ENCODE results near the gene IL36G. TPM values are rescaled to one million over a fixed set of nuclear protein-coding genes. Genes with fewer than 3 reads are reported as not detected.
A peak's percentile ranks its signal among the peaks of the same experiment; 100 is the strongest.

IL36G gene
- total RNA-seq, 2 experiments from 2014 or later: not detected

DNA sequence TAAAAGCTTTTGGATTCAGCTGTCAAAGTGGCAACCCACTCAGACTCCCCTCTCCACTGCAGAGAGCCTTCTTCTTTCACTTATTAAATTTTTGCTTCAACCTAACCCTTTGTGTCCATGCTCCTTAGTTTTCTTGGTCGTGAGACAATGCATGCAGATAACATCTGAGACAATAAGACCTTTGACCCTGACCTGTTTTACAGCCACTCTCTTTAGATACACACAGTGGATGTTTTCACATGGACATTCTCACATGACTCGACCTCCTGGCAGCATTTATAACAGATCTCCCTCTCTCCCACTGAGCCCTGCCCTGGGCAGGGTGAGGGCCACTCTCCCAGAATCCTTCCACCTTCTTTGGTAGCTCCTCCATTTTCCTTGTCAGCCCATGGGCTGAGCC lies 30.4 kb upstream of the IL36G start:
- Mint-ChIP-seq H3K9me3 (peaks cover 7% of the 10 kb centered on the region), H3K36me3 (no peaks in the 10 kb centered on the region), H3K27me3 (peaks cover 16% of the 10 kb centered on the region), H3K4me1 (ENCODE audit: low read depth) (no peaks in the 10 kb centered on the region), H3K4me3 (no peak overlapping the region), H3K27ac (no peak overlapping the region)
- intact Hi-C loops (cut with micrococcal nuclease): no loop called here
- POLR2A ChIA-PET: no interaction called here
- no peak for DNase-seq
- CTCF ChIA-PET: interaction anchor here (0.9 to 8.9 kb wide), 6 partner anchors 12 to 347 kb away, joined by 3 to 178 read pairs (median 4); no protein-coding TSS in a partner anchor

- Mint-ChIP-seq H3K27ac (no peak overlapping the region), H3K36me3 (no peaks in the 10 kb centered on the region), H3K4me3 (no peak overlapping the region), H3K27me3 (peaks cover 16% of the 10 kb centered on the region), H3K4me1 (ENCODE audit: low read depth) (no peaks in the 10 kb centered on the region), H3K9me3 (peaks cover 7% of the 10 kb centered on the region)
- intact Hi-C loops (cut with micrococcal nuclease): no loop called here
- ChIA-PET CTCF (no interaction called here), POLR2A (no interaction called here)
- no peak for DNase-seq
Observed at GRCh38 chr2:112949456-112949855, 28.4 kb upstream of the IL36G start.

DNA sequence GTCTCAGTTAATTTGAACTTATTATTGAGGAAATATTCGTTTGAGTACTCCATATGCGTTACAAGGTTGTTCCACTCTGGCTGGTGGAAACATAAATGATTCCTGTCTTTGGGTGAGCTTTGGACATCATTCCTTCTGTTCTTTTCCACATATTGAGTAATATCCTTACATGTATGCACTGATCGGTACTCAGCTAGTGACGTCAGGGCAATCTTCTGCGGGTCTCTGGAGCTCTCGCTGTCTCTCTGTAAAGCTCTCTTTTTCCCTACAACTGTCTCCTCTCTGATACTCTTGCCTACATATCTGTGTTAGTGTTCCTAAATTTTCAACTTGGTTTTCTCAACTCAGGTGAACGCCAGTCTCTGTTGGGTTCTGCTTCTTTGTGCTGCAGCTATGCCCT lies 23.4 kb upstream of the IL36G start:
- ChIA-PET POLR2A (no interaction called here), CTCF (interaction anchor here (0.8 to 3.5 kb wide), 5 partner anchors 11 to 205 kb away, joined by 3 to 15 read pairs (median 4); no protein-coding TSS in a partner anchor)

GRCh38 chr2:112957511-112957910 lies 20.3 kb upstream of the IL36G start:
- CTCF ChIA-PET: interaction anchor here (2.3 to 2.9 kb wide), 2 partner anchors 15 to 208 kb away, joined by 15 read pairs; no protein-coding TSS in a partner anchor
- H3K9me3 Mint-ChIP-seq: no peaks in the 10 kb centered on the region

More for the DNA sequence above, 23.4 kb upstream of the IL36G start:
- Mint-ChIP-seq H3K27me3 (peaks cover 13% of the 10 kb centered on the region), H3K4me1 (ENCODE audit: low read depth) (no peaks in the 10 kb centered on the region), H3K36me3 (no peaks in the 10 kb centered on the region), H3K27ac (no peak overlapping the region), H3K4me3 (no peak overlapping the region), H3K9me3 (peaks cover 3% of the 10 kb centered on the region)
- intact Hi-C loops (cut with micrococcal nuclease): no loop called here
- no peak for DNase-seq

DNA sequence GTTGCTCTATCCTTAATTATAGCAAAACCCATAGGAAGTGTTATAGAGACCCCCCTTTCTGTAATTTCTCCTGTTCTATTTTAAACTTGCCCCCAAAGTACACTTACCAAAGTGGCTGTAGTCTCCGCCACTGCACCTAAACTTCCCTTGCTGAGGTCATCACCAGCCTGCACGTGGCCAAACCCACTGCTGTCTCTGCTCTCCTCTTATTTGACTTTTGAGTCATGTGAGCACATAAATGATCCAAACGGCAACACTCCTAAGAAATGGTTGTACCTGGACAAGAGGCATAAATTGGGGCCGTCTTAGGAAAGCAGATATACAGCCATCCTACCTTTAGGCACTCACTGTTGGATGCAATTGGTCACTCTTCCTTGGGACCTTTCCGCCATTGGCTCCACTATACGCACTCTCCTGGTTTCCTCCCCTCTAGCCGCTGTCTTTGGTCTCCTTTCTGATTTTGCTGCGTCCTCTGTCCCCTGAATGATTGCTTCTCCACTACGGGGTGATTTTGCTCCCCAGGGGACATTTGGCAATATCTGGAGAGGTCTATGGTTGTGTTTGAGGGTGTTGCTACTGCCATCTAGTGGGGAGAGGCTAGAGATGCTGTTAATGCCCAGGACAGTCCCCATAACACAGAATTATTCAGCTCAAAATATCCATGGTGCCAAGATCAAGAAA lies 19.2 kb upstream of the IL36G start:
- intact Hi-C loops (cut with micrococcal nuclease): no loop called here
- peak; percentile 37 for DNase-seq
- Mint-ChIP-seq H3K4me1 (ENCODE audit: low read depth) (no peaks in the 10 kb centered on the region), H3K9me3 (no peaks in the 10 kb centered on the region), H3K36me3 (no peaks in the 10 kb centered on the region), H3K4me3 (no peak overlapping the region), H3K27me3 (no peaks in the 10 kb centered on the region), H3K27ac (no peak overlapping the region)
- POLR2A ChIA-PET: no interaction called here
- CTCF ChIA-PET: interaction anchor here (0.6 to 2.9 kb wide), 31 partner anchors 9 to 358 kb away, joined by 3 to 15 read pairs (median 3); partner anchors contain the start of genes IL1A and IL36G

More at GRCh38 chr2:112957511-112957910, 20.3 kb upstream of the IL36G start:
- no peak for DNase-seq
- Mint-ChIP-seq H3K4me3 (no peak overlapping the region), H3K4me1 (ENCODE audit: low read depth) (no peaks in the 10 kb centered on the region), H3K27ac (no peak overlapping the region), H3K27me3 (no peaks in the 10 kb centered on the region), H3K36me3 (no peaks in the 10 kb centered on the region)
- intact Hi-C loops (cut with micrococcal nuclease): no loop called here
- POLR2A ChIA-PET: no interaction called here

DNA sequence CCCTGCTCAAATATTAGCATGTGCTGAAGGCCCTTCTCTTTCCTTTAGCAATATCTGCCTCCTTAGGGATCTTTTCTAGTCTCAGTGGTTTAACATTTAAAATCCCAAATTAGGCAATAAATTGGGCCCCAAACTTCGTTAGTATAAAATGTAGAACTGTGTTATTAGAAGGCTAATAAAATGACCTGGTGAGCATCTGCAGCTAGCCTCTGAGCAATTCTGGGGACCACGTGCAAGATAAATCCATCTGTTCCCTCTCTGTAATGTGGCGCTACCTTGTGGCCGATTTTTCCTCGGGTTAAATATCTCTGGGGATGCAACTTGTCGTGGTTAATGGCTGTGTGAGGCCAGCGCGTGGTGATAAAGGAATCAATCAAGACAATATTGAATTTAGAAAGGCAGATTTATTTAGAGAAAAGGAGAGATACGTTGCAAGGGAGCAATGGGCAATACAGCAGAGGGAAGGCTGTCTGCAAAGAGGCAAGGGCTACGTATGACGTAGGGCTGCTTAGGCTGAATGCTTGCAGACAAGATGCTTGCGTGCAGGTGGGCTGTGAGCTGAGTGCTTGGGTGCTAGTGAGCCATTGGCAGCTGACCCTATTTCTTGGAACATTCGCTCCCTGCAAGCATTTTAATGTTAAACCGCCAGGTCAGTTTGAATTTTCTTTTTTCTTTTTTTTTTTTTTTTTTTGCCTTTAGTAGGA lies 18.5 kb upstream of the IL36G start:
- Mint-ChIP-seq H3K4me1 (ENCODE audit: low read depth) (no peaks in the 10 kb centered on the region), H3K27ac (no peak overlapping the region), H3K4me3 (no peak overlapping the region), H3K9me3 (no peaks in the 10 kb centered on the region), H3K36me3 (no peaks in the 10 kb centered on the region), H3K27me3 (no peaks in the 10 kb centered on the region)
- ChIA-PET POLR2A (no interaction called here), CTCF (interaction anchor here (0.6 to 2.3 kb wide), 31 partner anchors 8 to 359 kb away, joined by 3 to 15 read pairs (median 3); partner anchors contain the start of genes IL1A and IL36G)
- intact Hi-C loops (cut with micrococcal nuclease): no loop called here
- no peak for DNase-seq

- POLR2A ChIA-PET: no interaction called here
- CTCF ChIA-PET: interaction anchor here (0.6 to 2.2 kb wide), 8 partner anchors 15 to 305 kb away, joined by 3 to 17 read pairs (median 4); no protein-coding TSS in a partner anchor
- no peaks in the 10 kb centered on the region for H3K4me1 Mint-ChIP-seq (ENCODE audit: low read depth)
Observed at GRCh38 chr2:112960230-112960825, 17.5 kb upstream of the IL36G start.

GRCh38 chr2:112962308-112963175 lies 15.3 kb upstream of the IL36G start:
- H3K4me1 Mint-ChIP-seq (ENCODE audit: low read depth): no peaks in the 10 kb centered on the region
- ChIA-PET CTCF (interaction anchor here (0.9 to 2.1 kb wide), 4 partner anchors 15 to 213 kb away, joined by 3 to 17 read pairs (median 6); partner anchors contain the start of gene IL36G), POLR2A (interaction anchor here (0.6 kb wide), 1 partner anchor 77 kb away, joined by 3 read pairs; no protein-coding TSS in a partner anchor)
- no peaks in the 10 kb centered on the region for H3K9me3 Mint-ChIP-seq
- no peak for DNase-seq
- intact Hi-C loops (cut with micrococcal nuclease): no loop called here
- H3K27ac Mint-ChIP-seq: no peak overlapping the region
- H3K4me3 Mint-ChIP-seq: no peak overlapping the region
- H3K27me3 Mint-ChIP-seq: no peaks in the 10 kb centered on the region
- no peaks in the 10 kb centered on the region for H3K36me3 Mint-ChIP-seq

More at GRCh38 chr2:112960230-112960825, 17.5 kb upstream of the IL36G start:
- Mint-ChIP-seq H3K4me3 (no peak overlapping the region), H3K27ac (no peak overlapping the region), H3K36me3 (no peaks in the 10 kb centered on the region), H3K9me3 (no peaks in the 10 kb centered on the region), H3K27me3 (no peaks in the 10 kb centered on the region)
- no peak for DNase-seq
- intact Hi-C loops (cut with micrococcal nuclease): no loop called here

- no peaks in the 10 kb centered on the region for H3K36me3 Mint-ChIP-seq
- no peak overlapping the region for H3K27ac Mint-ChIP-seq
- CTCF ChIA-PET: interaction anchor here (1.4 to 1.7 kb wide), 2 partner anchors 8 to 26 kb away, joined by 5 to 6 read pairs; no protein-coding TSS in a partner anchor
- H3K4me1 Mint-ChIP-seq (ENCODE audit: low read depth): peaks cover 6% of the 10 kb centered on the region
- H3K9me3 Mint-ChIP-seq: no peaks in the 10 kb centered on the region
- DNase-seq: no peak
- no peaks in the 10 kb centered on the region for H3K27me3 Mint-ChIP-seq
- POLR2A ChIA-PET: no interaction called here
- H3K4me3 Mint-ChIP-seq: no peak overlapping the region
- intact Hi-C loops (cut with micrococcal nuclease): no loop called here
Observed at GRCh38 chr2:112967023-112967422, 10.8 kb upstream of the IL36G start.

- POLR2A ChIA-PET: no interaction called here
- Mint-ChIP-seq H3K27me3 (peaks cover 4% of the 10 kb centered on the region), H3K36me3 (no peaks in the 10 kb centered on the region)
Observed at GRCh38 chr2:112972423-112973086, 5.3 kb upstream of the IL36G start.

GRCh38 chr2:112973156-112973555 lies 4.7 kb upstream of the IL36G start:
- no peak for DNase-seq
- Mint-ChIP-seq H3K27me3 (peaks cover 4% of the 10 kb centered on the region), H3K36me3 (no peaks in the 10 kb centered on the region), H3K9me3 (no peaks in the 10 kb centered on the region), H3K4me1 (ENCODE audit: low read depth) (peaks cover 15% of the 10 kb centered on the region), H3K4me3 (no peak overlapping the region), H3K27ac (no peak overlapping the region)
- ChIA-PET POLR2A (no interaction called here), CTCF (interaction anchor here (1.3 kb wide), 1 partner anchor 224 kb away, joined by 3 read pairs; no protein-coding TSS in a partner anchor)
- intact Hi-C loops (cut with micrococcal nuclease): no loop called here

More at GRCh38 chr2:112972423-112973086, 5.3 kb upstream of the IL36G start:
- H3K9me3 Mint-ChIP-seq: no peaks in the 10 kb centered on the region
- H3K4me1 Mint-ChIP-seq (ENCODE audit: low read depth): peaks cover 10% of the 10 kb centered on the region
- no peak overlapping the region for H3K27ac Mint-ChIP-seq
- H3K4me3 Mint-ChIP-seq: no peak overlapping the region
- intact Hi-C loops (cut with micrococcal nuclease): no loop called here
- CTCF ChIA-PET: interaction anchor here (1.3 kb wide), 1 partner anchor 223 kb away, joined by 3 read pairs; no protein-coding TSS in a partner anchor
- no peak for DNase-seq

Data from activated CD4-positive, alpha-beta memory T cell treated with anti-CD3 and anti-CD28 coated beads for 36 hours (primary cell).